Ecto neural progenitor cell (in vitro differentiated cells): ENCODE measurements around the gene UFSP2.

Source experiments
- DNase-seq: peaks from one replicate; pipeline ENCODE4 v3.0.0-alpha.2; 2018; ENCODE audit warnings: low spot score

The UFSP2 gene

GRCh38 chr4:185425647-185426352 is at the start of gene UFSP2:
Gene UFSP2 (minus strand): TSS chr4:185425964. CDS start chr4:185425868, 96 bp downstream.
- DNase-seq = peak; percentile 94

GRCh38 chr4:185473247-185473646 is 47.5 kb upstream of the UFSP2 start:
- no peak for DNase-seq

GRCh38 chr4:185472103-185472542 is 46.4 kb upstream of the UFSP2 start:
- DNase-seq = no peak

- DNase-seq = peak; percentile 95
These were observed 45.7 kb upstream of the UFSP2 start, which contains the start of gene CCDC110 for GRCh38 chr4:185471235-185472102. Gene CCDC110 (minus strand): TSS chr4:185471733. CDS start chr4:185471683, 50 bp downstream.

GRCh38 chr4:185470501-185471195 is 44.9 kb upstream of the UFSP2 start:
- DNase-seq = peak; percentile 65

- DNase-seq = no peak
These were observed 43.9 kb upstream of the UFSP2 start for GRCh38 chr4:185469580-185470154.

GRCh38 chr4:185468999-185469398 is 43.2 kb upstream of the UFSP2 start:
- DNase-seq = no peak

- no peak for DNase-seq
These were observed 42.2 kb upstream of the UFSP2 start for GRCh38 chr4:185467991-185468390.

- DNase-seq = no peak
These were observed 41.3 kb upstream of the UFSP2 start for GRCh38 chr4:185467101-185467500.

- DNase-seq = no peak
These were observed 39.9 kb upstream of the UFSP2 start for GRCh38 chr4:185465707-185466106.

GRCh38 chr4:185464887-185465286 is 39.1 kb upstream of the UFSP2 start:
- DNase-seq = no peak

- peak; percentile 55 for DNase-seq
These were observed 38.4 kb upstream of the UFSP2 start for GRCh38 chr4:185464183-185464582.

GRCh38 chr4:185463541-185463940 is 37.8 kb upstream of the UFSP2 start:
- DNase-seq = no peak

GRCh38 chr4:185461565-185461964 is 35.8 kb upstream of the UFSP2 start:
- no peak for DNase-seq

GRCh38 chr4:185457136-185457535 is 31.4 kb upstream of the UFSP2 start:
- DNase-seq = no peak

GRCh38 chr4:185456131-185456530 is 30.4 kb upstream of the UFSP2 start:
- DNase-seq = no peak

GRCh38 chr4:185445209-185445608 is 19.4 kb upstream of the UFSP2 start:
- no peak for DNase-seq

GRCh38 chr4:185441479-185441878 is 15.7 kb upstream of the UFSP2 start:
- no peak for DNase-seq

- DNase-seq = no peak
These were observed 12.0 kb upstream of the UFSP2 start for GRCh38 chr4:185437809-185438208.

GRCh38 chr4:185435466-185435865 is 9.7 kb upstream of the UFSP2 start:
- no peak for DNase-seq

GRCh38 chr4:185429660-185430059 is 3.9 kb upstream of the UFSP2 start:
- no peak for DNase-seq
